Muscle of leg (tissue), 9 donors: ENCODE measurements around the gene ZFP69. TPM values are rescaled to one million over a fixed set of nuclear protein-coding genes. Genes with fewer than 3 reads are reported as not detected.

Experiments used
- polyA plus RNA-seq, 8 donors: library from polyadenylated mRNA; unstranded; fragments of 120-200 nt; gene quantifications; one replicate each; pipeline versions ENCODE4 v1.2.1 to v1.2.3, GENCODE V29; 2013; ENCODE audit warnings: inconsistent platforms in 1 of 8, low replicate concordance in 1 of 8; ENCODE audit not compliant: insufficient read length in 8 of 8, insufficient read depth in 1 of 8
- total RNA-seq: library from RNA; stranded (reverse); fragments of 120-200 nt; gene quantifications from one replicate; pipeline ENCODE4 v1.2.4, GENCODE V29; 2013

Gene ZFP69
- total and polyA plus RNA-seq, 9 donors, result 4.0 to 5.6 (median 4.4) TPM

Other genes starting within 250 kb of the ZFP69 start
- not detected for gene TMCO2, start 229.4 kb upstream of the ZFP69 start, total RNA-seq
- gene TMCO2, start 229.4 kb upstream of the ZFP69 start, polyA plus RNA-seq, result not detected
- 20.3 TPM for gene ZMPSTE24, start 219.1 kb upstream of the ZFP69 start, total RNA-seq
- gene ZMPSTE24, start 219.1 kb upstream of the ZFP69 start, polyA plus RNA-seq, result 10 to 100 TPM; 23.3 to 32.7 (median 25.6) TPM
- gene COL9A2, start 160.0 kb upstream of the ZFP69 start, total RNA-seq, result 2.6 TPM
- gene COL9A2, start 160.0 kb upstream of the ZFP69 start, polyA plus RNA-seq, result 1 to 10 TPM; 1.0 to 4.8 (median 1.7) TPM
- gene SMAP2, start 103.6 kb upstream of the ZFP69 start, total RNA-seq, result 14.0 TPM
- 10 to 100 TPM; 15.0 to 20.1 (median 17.3) TPM for gene SMAP2, start 103.6 kb upstream of the ZFP69 start, polyA plus RNA-seq
- 3.5 TPM for gene ZFP69B, start 26.8 kb upstream of the ZFP69 start, total RNA-seq
- 1 to 10 TPM; 2.0 to 5.0 (median 3.2) TPM for gene ZFP69B, start 26.8 kb upstream of the ZFP69 start, polyA plus RNA-seq
- gene EXO5, start 31.5 kb downstream of the ZFP69 start, total RNA-seq, result 7.5 TPM
- 10 to 100 TPM in 2 of 8 donors, 1 to 10 TPM in 6; 7.3 to 10.4 (median 8.9) TPM for gene EXO5, start 31.5 kb downstream of the ZFP69 start, polyA plus RNA-seq
- 6.0 TPM for gene ZNF684, start 54.3 kb downstream of the ZFP69 start, total RNA-seq
- 1 to 10 TPM; 3.3 to 5.1 (median 3.6) TPM for gene ZNF684, start 54.3 kb downstream of the ZFP69 start, polyA plus RNA-seq
- 0.49 TPM for gene RIMS3, start 188.4 kb downstream of the ZFP69 start, total RNA-seq
- under 1 TPM; 0.44 to 0.99 (median 0.62) TPM for gene RIMS3, start 188.4 kb downstream of the ZFP69 start, polyA plus RNA-seq
- gene NFYC, start 214.4 kb downstream of the ZFP69 start, total RNA-seq, result 35.7 TPM
- gene NFYC, start 214.4 kb downstream of the ZFP69 start, polyA plus RNA-seq, result 10 to 100 TPM; 52.6 to 66.4 (median 60.4) TPM